Keratinocyte (primary cell): ENCODE data around the gene GLS.

Source experiments
- CTCF ChIP-seq, 3 experiments: IDR thresholded peaks in 1 of 3; conservative IDR thresholded peaks in 1 of 3; optimal IDR thresholded peaks in 1 of 3; 2 replicates in 2 of 3; 3 replicates in 1 of 3; pipeline versions ENCODE3 to v1.5.1; 2011; ENCODE audit warnings: low read length in 3 of 3, mild to moderate bottlenecking in 3 of 3, moderate library complexity in 2 of 3, control low read depth in 1 of 3, inconsistent platforms in 1 of 3; ENCODE audit not compliant: insufficient read depth in 2 of 3; ENCODE audit errors: extremely low read depth in 1 of 3
- EZH2 ChIP-seq: IDR thresholded peaks from one replicate; pipeline ENCODE4 v1.6.1; 2012; ENCODE audit warnings: inconsistent platforms, mild to moderate bottlenecking, low read length, moderate library complexity

GRCh38 chr2:190910341-190911136 lies 29.9 kb downstream of the GLS start:
- no peak for TF ChIP-seq CTCF (optimal IDR thresholded peaks at IDR 0.05 in 1 of 3, IDR thresholded peaks at IDR 0.05 in 1 of 3, conservative IDR thresholded peaks at IDR 0.05 in 1 of 3; ENCODE audit: extremely low read depth in 1 of 3, insufficient read depth in 2 of 3, low read length in 3 of 3)
- TF ChIP-seq EZH2 = no peak
